DMS153 (cell line): Measurements from ENCODE around the gene MB.

Source experiments
- DNase-seq: peaks from one replicate; lab custom pipeline; 2025; lab: John Stamatoyannopoulos, UW

Gene MB

DNA sequence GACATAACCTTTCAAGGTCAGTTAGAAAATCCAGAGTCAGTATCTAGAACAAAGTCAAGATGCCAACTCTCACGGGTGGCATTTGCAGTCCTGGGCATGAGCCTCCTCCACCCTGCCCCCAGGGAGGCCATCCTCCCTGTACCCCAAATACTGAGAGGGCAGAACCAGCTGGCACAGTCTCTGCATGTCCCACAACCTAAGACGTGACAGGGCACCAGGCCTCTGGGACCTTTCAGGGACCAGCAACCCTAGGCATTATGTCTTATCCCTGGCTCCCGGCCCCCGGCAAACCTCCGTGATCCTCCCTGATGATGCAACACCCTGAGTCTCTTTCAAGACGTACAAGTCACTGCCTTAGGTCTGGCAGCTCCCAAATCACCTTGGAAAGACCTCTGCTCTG, 2.0 kb downstream of the MB start:
- DNase-seq: no peak

DNA sequence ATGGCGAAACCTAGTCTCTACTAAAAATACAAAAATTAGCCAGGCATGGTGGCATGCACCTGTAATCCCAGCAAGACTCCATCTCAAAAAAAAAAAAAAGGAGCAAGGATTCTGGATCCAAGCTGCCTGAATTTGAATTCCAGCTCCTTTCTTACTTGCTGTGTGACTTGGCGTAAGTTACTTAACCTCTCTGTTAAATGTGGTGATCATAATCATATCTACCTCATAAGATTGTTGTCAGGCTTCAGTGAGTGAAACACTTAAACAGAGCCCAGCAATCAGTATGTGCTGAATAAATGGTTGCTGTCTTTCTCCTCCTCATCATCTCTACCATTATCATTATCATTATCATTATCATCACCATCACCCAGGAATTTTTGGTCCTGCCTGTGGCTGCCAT, 2.7 kb downstream of the MB start:
- no peak for DNase-seq

DNA sequence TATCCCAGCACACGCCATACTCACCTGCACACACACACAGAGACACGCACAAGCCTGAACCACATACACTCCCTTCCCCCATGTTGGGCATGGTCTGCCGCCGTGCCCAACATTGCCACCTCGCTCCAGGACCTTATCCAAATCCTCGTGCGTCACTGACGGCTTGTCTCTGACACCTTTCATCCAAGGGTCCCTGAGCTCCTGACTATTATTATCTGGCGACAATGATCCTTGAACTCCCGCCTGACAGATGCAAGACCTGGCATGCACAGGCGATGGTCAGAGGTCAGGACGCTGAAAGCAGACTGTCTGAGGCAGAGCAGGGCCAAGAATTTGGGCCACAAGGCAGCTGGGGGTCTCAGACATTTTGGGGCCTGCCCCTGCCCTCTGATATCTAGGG, 4.2 kb downstream of the MB start:
- no peak for DNase-seq

DNA sequence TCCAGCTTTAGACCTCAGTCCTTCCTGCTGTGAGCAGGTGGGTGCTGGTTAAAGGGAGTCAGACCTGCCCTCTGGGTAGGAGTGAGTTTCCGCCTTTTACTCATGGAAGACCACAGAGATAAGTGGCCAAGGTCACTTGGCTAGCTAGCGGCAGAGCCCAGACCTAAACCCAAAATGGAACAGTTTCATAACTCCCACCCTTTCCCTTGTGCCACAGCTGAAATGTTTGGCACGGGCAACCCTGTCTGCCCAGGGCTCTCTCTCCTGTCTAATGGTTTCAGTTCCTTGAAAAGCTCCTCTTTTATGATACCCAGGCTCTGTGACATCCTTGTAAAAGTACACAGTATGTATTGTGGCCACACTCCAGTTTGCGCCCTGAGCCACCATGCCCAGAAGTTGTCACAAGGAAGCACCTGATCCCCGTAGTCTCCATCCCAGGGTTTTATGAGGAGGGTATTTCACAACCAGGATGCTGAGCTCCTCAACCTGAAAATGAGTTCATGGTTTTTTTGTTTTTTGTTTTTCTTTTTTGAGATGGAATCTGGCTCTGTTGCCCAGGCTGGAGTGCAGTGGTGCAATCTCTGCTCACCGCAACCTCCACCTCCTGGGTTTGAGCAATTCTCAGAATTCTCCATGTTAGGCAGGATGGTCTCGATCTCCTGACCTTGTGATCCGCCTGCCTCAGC, 5.1 kb downstream of the MB start:
- peak; percentile 25 for DNase-seq

DNA sequence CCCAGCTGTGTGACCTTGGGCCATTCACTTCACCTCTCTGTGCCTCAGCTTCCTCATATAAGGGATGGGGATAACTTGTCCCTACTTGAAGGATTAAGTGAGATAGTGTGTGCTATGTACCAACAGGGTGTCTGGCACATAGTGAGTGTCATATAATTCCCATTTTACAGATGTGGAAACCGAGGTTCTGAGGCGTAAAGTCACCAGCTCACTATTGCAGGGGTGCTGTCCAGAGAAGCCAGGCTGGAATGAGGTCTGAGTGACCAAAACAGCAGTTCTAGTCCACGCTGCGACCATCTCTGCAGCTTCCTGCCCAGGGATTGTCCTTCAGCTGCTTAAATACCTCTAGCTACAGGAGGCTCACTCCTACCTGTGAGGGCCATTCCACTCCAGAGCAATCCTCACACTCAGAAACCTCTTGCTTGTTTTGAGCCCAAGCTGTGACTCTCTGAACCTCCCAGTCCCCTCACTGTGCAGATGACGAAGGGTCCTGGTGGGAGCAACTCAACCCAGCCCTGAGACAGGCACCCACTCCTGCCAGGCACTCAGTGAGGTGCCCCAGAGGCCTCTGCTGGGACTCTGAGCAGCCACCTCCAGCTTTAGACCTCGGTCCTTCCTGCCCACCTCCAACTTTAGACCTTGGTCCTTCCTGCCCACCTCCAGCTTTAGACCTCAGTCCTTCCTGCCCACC, 5.8 kb downstream of the MB start:
- no peak for DNase-seq

DNA sequence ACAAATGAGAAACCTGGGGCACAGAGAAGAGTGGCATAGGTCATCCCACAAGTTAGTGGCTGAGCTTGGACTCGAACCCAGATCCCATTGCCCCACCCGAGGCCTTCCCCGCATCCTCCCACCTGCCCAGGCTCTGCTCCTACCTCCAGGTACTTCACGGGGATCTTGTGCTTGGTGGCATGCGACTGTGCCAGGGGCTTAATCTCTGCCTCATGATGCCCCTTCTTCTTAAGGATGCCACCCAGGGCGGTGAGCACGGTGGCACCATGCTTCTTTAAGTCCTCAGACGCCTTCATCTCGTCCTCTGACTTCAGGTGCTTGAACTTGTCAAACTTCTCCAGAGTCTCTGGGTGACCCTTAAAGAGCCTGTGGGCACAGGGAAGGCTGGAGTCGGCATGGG, 6.4 kb downstream of the MB start:
- no peak for DNase-seq

DNA sequence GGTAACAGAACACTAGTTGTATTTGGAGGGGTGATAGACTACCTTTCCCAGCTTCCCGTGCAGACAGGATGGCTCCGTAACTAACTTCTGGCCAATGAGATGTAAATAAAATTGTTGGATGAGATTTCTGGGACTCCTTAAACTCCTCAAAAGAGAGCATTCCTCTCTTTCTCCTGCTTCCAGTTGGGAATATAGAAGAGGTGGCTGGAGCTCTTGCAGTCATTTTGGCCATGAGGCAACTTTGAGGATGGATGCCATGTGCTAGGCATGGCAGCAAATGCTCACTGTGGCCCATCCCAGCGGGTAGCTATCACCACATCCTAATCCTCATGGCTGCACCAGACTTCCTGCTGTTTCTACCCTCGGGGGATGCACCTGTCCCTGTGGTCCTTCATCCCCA, 7.4 kb downstream of the MB start:
- DNase-seq: no peak

DNA sequence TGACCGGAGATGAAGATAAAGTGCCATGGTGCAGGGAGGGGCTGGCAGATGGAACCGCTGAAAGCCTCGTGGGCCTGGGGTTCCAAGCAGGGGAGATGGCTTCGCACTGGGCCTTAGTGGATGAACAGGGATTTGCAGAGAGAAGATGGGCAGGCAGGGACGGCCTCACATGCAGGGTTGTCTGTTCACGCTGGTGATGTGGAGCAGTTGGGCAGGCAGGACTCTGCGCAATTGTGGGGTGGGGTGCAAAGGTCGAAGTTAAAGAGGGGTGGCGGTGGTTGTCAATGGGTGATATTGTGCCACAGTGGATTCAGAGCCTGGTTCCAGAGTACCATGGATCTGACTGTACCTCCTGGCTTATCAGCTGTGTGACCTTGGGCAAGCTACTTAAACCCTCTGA, 7.9 kb downstream of the MB start:
- DNase-seq: no peak

DNA sequence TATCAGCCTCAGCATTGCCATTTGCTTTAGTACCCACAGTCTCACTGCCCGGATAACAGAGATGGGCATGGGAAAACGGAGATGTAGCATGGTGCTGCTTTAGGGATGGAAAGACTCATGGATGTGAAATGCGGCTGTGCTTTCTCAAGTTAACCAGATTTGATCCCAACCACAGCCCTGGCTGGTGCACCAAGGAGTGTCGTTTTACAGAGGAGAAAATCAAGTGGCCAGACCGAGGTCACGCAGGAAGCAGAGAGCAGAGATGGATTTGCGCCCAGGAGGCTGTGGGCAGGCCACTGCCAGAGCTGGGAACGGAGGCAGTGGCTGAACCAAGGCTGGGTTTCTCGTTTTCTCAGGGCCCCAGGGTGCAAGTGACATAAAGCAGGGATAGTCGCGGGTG, 9.0 kb downstream of the MB start:
- DNase-seq: no peak

DNA sequence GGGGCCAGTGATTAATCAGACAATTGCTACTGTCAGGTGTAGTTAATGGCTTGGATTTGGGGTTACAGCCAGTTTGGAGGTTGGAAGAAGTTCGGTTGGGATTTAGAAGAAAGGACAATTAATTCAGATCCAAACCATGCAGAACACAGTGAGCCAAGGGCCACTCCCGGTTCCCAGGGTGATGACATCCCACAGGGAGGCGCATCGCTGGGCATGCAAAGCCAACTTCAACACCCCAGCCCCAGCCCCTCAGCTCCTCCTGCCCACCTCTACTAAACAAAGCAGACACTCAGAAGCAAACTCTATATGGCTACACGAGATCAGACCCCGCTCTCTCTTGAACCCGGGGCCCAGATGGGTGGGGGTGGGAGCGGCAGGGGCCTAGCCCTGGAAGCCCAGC, 10.2 kb downstream of the MB start:
- DNase-seq: no peak

DNA sequence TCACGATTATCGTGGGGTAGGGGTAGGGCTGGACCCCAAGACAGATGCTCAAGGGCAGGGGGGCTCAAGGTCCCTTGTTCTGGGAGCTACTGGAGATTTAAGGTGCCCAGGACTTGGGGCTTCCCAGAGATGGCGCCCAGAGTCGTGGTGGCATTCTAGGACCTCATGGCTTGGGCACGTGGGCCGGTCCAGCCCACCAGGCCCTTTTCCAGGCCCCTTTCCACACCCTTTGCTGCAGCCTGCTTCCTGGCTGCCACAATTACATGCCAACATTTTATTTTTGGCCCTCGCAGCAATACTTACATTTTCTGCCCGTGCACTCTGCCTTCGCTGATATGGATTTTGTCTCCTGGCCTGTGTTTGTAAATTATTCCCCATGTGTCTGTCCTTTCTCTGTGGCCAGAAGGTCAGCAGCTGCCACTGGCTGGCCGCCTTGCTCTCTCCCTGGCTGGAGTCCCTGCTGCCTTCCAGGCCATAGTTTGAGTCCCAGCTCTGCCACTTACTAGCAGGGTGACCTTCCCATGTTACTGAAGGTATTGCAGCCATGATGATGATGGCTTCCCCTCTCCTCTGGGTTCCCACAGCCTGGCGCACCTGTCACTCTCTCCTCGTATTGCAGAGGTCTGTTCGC, 11.2 kb downstream of the MB start:
- no peak for DNase-seq

DNA sequence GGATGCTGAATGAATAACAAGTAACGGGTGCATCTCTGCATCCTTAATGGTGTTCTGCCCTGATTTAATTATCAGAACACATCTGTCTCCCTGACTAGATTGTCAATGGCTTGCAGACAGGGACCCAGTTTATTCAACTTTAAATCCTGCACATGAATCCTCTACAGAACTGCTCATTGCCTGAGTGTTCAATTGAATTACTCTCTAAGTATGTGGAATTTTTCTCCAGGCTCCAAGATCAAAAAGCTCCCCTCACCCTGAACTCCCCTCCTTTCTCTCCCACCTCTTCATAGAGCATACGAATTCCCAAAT, 11.8 kb downstream of the MB start:
- no peak for DNase-seq

DNA sequence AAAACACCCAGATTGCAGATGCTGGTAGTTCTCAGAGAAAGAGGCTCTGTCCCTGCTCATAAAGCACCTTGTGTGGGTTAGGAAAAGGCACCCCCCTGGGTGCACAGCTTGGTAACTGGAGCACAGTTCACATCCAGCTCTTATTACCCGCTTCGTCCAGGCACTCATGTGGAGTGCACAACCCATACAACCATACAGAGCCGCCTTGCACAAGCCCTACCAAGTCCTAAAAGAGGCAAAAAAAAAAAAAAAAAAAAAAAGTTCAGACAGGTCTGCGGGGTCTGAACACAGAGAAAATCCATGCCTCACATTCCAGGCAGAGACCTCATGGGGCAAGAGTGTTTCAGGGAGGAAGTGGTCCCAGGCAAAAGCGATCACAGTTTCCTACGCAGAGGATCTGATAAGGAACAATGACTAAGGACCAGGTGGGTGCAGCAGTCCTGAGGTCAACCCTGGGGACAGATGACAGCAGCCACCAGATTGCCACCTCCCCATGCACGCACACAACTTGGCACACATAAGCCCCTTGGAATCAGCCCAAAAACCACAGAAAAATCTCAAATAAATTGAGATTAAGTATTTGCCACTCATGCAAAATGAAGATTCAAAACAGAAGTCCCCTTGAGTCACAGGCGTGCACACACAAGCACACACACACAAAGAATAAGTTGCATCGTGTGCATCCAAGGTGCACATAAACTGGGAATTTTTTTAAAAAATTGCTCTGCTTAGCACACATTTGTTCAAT, 12.3 kb downstream of the MB start:
- DNase-seq: no peak

DNA sequence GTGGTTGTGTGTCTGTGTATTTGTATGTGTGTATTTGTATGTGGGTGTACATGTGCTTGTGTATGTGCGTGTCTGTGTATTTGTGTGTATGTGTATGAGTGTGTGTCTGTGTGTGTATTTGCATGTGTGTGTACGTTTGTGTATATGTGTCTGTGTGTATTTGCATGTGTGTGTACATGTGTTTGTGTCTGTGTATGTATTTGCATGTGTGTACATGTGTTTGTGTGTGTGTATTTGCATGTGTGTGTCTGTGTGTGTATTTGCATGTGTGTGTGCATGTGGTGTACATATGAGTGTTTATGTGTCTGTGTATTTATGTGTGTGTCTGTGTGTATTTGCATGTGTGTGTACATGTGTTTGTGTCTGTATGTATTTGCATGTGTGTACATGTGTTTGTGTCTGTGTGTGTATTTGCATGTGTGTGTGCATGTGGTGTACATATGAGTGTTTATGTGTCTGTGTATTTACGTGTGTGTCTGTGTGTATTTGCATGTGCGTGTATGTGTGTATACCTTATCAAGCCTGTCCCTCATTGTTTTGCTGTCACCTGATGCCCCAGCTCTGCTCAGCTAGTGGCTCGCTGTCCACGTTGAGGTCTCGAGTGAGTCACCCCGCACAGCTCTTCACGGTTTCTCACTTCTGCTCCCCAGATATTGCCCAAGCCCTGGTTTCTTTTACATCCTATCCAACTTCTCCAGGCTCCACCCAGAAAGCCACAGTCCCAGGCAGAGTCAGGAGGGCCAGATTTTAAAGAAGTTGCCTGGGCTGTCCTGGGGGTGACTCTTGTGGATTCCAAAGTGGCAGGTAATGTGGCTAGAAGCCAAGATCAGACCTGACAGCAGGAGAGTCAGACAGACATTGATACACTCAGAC, 15.2 kb downstream of the MB start:
- no peak for DNase-seq

DNA sequence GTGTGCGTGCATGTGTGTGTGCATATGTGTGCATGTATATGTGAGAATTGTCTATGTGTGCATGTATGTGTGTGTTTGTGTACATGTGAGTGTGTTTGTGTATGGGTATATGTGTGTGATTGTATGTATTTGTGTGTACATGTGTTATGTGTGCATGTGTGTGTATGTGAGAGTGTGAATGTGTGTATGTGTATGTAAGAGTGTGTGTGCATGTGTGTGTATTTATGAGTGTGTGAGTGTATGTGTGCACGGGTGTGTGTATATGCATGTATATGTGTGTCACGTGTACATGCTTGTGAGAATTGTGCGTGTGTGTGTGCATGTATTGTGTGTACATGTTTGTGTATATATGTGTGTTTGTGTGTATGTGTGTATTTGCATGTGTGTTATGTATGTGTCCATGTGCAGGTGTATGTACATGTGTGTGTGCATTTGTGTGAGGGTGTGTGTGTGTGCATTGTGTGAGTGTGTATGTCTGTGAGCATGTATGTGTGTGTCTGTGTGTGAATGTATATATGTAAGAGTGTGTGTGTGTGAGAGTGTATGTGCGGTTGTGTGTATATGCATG, 16.0 kb downstream of the MB start:
- DNase-seq: no peak

DNA sequence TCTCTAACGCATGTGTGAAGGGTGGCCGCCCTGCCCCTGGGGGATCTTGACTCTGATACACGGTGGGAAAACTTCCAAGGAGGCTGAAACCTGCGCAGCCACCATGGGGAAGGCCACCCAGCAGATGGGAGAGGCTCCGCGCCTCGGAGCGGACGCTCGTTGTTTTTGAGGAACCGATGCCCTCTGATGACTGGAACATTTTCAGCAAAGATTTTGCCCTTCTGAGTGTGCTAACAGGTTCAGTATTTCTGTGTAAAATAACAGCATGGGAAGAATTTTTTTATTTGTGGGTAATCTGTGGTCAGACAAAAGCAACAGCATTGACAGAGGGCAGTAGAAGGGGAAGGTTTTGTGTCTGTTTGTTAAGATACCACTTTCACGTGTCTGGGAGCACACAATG, 16.7 kb downstream of the MB start:
- DNase-seq: no peak

DNA sequence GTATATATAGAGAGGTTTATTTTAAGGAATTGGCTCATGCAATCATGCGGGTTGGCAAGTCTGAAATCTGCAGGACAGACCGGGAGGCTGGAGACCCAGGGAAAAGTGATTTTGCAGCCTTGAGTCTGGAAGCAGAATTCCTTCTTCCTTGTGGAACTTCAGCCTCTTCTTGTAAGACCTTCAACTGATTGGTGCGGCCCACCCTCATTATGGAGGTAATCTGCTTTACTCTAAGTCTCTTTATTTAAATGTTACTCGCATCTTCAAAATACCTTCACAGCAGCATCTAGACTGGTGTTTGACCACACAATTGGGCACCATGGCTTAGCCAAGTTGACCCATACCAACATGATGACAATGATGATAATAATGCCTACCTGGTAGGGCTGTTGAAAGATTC, 17.8 kb downstream of the MB start:
- no peak for DNase-seq

DNA sequence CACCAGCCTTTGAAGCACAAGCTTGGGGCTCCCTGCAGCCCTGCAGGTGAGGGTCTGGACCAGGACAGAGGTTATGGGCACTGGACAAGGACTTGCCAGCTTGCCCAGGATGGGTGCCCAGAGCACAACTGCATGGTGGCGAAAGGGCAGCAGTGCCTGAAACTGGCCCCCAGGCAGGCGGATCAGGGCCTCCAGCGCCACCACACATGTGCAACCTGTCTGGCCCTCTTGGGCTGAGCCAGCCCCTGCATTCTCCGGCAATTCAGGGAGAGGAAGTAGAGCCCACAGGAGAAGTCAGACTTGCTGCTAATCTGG, 18.8 kb downstream of the MB start:
- no peak for DNase-seq

DNA sequence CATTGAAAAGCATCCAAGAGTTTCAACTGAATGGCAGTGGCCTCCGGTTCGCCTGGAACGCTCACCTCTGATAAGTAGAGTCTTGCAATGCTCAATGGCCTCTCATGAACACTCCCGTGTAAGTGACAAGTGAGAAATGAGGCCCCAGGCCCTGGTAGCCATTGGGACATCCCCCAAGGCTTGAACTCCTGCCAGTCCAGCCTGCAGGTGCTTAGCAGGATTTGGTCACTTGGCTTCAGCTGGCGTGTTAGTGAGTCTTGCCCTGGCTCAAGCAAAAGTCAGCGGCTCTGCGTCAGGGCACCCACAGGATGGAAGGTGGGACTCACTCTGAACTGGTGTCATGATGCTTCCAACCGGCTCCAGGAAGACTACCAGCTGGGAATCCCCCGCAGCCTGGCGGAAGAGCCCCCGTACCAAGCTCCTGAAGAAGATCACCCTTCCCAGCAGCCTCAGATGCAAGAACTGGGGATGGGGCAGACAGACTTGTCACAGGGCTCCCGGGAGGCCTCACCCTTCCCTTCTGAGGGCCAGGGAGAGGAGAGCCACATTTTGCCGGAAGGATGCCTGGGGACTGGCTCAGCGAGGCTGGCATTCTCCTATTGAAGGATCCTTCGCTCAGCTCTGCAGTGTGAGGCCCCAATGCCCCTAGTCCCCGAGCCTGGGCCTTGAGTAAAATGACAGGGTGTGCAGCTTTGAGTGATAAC, 19.3 kb downstream of the MB start:
- no peak for DNase-seq

DNA sequence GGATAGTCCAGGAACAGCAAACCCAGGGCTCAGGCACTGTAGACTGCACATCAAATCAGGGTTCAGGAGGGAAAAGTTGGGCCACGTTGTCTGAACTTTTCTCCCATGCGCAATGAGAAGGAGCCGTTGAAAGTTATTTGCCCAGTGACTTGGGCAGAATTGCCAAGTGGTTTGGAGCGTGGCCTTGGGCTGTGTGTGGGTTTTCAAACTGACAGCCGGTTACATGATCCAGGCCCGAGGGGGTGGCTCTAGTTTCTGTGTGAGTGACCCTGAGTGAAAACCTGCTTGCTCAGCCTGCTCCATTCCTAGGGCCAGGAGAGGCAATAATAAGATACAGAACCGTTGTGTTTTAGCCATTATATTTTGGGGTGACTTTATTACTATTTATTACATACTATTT, 20.3 kb downstream of the MB start:
- no peak for DNase-seq

DNA sequence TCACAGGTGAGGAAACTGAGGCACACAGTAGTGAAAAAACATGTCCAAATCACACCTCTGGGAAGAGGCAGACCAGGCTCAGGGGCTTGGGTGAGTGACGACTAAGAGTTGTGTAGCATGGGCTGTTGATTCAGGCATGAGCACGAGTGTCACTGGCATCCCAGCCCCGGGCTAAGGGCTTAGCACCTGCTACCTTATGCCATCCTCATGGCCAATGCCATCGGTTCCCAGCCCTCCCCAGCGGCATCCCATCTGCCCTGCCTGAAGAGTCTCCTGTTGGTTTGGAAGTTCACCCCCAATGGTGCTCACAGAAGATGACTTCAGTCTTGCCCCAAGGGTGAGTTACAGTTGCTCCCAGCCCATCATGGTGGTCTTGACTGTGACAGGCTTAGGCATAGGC, 22.4 kb downstream of the MB start:
- no peak for DNase-seq
